Measurements from ENCODE around the gene MRGPRX2. TPM values are rescaled to one million over a fixed set of nuclear protein-coding genes. Genes with fewer than 3 reads are reported as not detected.

MRGPRX2 gene
- polyA plus RNA-seq, 3 donors: not detected

DNA sequence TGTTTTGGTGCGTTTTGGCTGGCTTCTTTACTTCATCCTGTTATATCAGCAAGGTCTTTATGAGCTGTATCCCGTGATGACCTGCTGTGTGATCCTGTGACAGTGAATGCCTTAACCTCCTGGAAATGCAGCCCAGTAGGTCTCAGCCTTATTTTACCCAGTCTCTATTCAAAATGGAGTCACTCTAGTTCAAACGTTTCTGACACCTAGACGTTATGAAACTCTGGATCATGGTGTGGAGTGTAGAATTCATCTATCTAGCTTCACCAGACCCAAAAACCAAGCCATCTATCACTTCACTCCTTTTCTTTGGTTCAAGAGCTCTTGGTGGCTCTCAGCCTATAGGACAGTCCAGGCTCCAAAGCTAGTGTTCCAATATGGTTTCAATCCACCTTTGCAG lies 28.3 kb upstream of the MRGPRX2 start:
- Histone ChIP-seq H3K4me3 (replicated peaks in 1 of 3; ENCODE audit: low read depth in 2 of 3, low read length in 3 of 3) (no peak overlapping the region), H3K36me3 (replicated peaks in 1 of 2; ENCODE audit: control insufficient read depth in 1 of 2, insufficient read depth in 2 of 2, low read length in 2 of 2) (no peaks in the 10 kb centered on the region), H3K4me1 (ENCODE audit: control insufficient read depth in 1 of 2, insufficient read depth in 2 of 2, low read length in 2 of 2) (no peaks in the 10 kb centered on the region), H3K79me2 (ENCODE audit: insufficient read depth, low read length) (no peaks in the 10 kb centered on the region), H3K27ac (ENCODE audit: low read depth in 1 of 2, low read length in 2 of 2) (no peak overlapping the region), H3K9ac (ENCODE audit: insufficient read depth, low read length, poor library complexity, severe bottlenecking) (no peak overlapping the region), H3K27me3 (ENCODE audit: control insufficient read depth in 2 of 2, insufficient read depth in 2 of 2, low read length in 2 of 2) (no peaks in the 10 kb centered on the region), H2AFZ (ENCODE audit: insufficient read depth, low read depth, low read length, poor library complexity, severe bottlenecking) (no peak overlapping the region), H3K4me2 (replicated peaks; ENCODE audit: extremely low read depth, low read length, poor library complexity, severe bottlenecking) (no peak overlapping the region), H4K20me1 (ENCODE audit: insufficient read depth, low read length) (no peaks in the 10 kb centered on the region), H3K9me3 (replicated peaks in 1 of 2; ENCODE audit: control insufficient read depth in 1 of 2, insufficient read depth in 1 of 2, low read length in 2 of 2) (no peaks in the 10 kb centered on the region)
- TF ChIP-seq, protein P1, sequence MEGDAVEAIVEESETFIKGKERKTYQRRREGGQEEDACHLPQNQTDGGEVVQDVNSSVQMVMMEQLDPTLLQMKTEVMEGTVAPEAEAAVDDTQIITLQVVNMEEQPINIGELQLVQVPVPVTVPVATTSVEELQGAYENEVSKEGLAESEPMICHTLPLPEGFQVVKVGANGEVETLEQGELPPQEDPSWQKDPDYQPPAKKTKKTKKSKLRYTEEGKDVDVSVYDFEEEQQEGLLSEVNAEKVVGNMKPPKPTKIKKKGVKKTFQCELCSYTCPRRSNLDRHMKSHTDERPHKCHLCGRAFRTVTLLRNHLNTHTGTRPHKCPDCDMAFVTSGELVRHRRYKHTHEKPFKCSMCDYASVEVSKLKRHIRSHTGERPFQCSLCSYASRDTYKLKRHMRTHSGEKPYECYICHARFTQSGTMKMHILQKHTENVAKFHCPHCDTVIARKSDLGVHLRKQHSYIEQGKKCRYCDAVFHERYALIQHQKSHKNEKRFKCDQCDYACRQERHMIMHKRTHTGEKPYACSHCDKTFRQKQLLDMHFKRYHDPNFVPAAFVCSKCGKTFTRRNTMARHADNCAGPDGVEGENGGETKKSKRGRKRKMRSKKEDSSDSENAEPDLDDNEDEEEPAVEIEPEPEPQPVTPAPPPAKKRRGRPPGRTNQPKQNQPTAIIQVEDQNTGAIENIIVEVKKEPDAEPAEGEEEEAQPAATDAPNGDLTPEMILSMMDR (IDR thresholded peaks at IDR 0.05): no peak
- Mint-ChIP-seq H3K27ac (no peak overlapping the region), H3K9me3 (peaks cover 0 to 5% (median 0%) of the 10 kb centered on the region in 7 donors), H3K4me1 (no peaks in the 10 kb centered on the region), H3K36me3 (no peaks in the 10 kb centered on the region), H3K27me3 (ENCODE audit: low read depth in 3 of 3) (peaks cover 0 to 3% (median 2%) of the 10 kb centered on the region in 3 donors), H3K4me3 (no peak overlapping the region)
- WGBS (ENCODE audit: insufficient coverage): 89% methylated on average over 2 of the region's 4 CpGs
- DNase-seq: no peak
- intact Hi-C loops (cut with micrococcal nuclease): no loop called here

DNA sequence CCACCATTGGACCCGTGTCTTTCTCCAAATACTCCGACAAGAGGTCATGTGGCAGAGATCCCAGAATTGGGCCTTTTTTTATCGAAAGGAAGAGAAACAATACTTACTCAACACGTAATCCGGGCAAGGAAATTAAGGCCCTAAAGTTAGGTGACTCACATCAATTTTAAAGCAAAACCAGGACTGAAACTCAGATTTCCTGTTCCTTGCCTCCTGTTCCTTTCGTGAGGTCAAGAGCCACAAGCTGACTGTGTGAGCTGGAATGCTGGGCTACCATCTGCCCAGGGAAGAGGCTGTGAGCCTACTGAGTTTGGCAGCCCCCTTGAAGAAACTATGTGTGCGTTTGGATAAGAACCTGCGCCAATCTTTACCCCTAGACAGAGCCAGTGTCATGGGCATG lies 27.1 kb upstream of the MRGPRX2 start:
- Mint-ChIP-seq H3K27ac (no peak overlapping the region), H3K36me3 (no peaks in the 10 kb centered on the region), H3K9me3 (peaks cover 0 to 5% (median 0%) of the 10 kb centered on the region in 7 donors), H3K4me3 (no peak overlapping the region), H3K4me1 (no peaks in the 10 kb centered on the region), H3K27me3 (ENCODE audit: low read depth in 3 of 3) (peaks cover 0 to 2% (median 0%) of the 10 kb centered on the region in 3 donors)
- Histone ChIP-seq H3K9me3 (replicated peaks in 1 of 2; ENCODE audit: control insufficient read depth in 1 of 2, insufficient read depth in 1 of 2, low read length in 2 of 2) (no peaks in the 10 kb centered on the region), H4K20me1 (ENCODE audit: insufficient read depth, low read length) (no peaks in the 10 kb centered on the region), H3K9ac (ENCODE audit: insufficient read depth, low read length, poor library complexity, severe bottlenecking) (no peak overlapping the region), H3K4me3 (replicated peaks in 1 of 3; ENCODE audit: low read depth in 2 of 3, low read length in 3 of 3) (no peak overlapping the region), H2AFZ (ENCODE audit: insufficient read depth, low read depth, low read length, poor library complexity, severe bottlenecking) (no peak overlapping the region), H3K79me2 (ENCODE audit: insufficient read depth, low read length) (no peaks in the 10 kb centered on the region), H3K27ac (ENCODE audit: low read depth in 1 of 2, low read length in 2 of 2) (no peak overlapping the region), H3K27me3 (ENCODE audit: control insufficient read depth in 2 of 2, insufficient read depth in 2 of 2, low read length in 2 of 2) (no peaks in the 10 kb centered on the region), H3K4me2 (replicated peaks; ENCODE audit: extremely low read depth, low read length, poor library complexity, severe bottlenecking) (no peak overlapping the region), H3K4me1 (ENCODE audit: control insufficient read depth in 1 of 2, insufficient read depth in 2 of 2, low read length in 2 of 2) (no peaks in the 10 kb centered on the region), H3K36me3 (replicated peaks in 1 of 2; ENCODE audit: control insufficient read depth in 1 of 2, insufficient read depth in 2 of 2, low read length in 2 of 2) (no peaks in the 10 kb centered on the region)
- intact Hi-C loops (cut with micrococcal nuclease): no loop called here
- TF ChIP-seq, protein P1 (IDR thresholded peaks at IDR 0.05): no peak
- 80% methylated on average over 6 of the region's 8 CpGs for whole genome bisulfite sequencing (ENCODE audit: insufficient coverage)
- no peak for DNase-seq

Data from CD14-positive monocyte (primary cell).